ENCODE measurements around the gene VAC14.
"Not testable (repeated sequence)": the region's sequence is repeated elsewhere in the genome, so short reads cannot be mapped to it uniquely, and the experiment has no call there.

VAC14 gene

DNA sequence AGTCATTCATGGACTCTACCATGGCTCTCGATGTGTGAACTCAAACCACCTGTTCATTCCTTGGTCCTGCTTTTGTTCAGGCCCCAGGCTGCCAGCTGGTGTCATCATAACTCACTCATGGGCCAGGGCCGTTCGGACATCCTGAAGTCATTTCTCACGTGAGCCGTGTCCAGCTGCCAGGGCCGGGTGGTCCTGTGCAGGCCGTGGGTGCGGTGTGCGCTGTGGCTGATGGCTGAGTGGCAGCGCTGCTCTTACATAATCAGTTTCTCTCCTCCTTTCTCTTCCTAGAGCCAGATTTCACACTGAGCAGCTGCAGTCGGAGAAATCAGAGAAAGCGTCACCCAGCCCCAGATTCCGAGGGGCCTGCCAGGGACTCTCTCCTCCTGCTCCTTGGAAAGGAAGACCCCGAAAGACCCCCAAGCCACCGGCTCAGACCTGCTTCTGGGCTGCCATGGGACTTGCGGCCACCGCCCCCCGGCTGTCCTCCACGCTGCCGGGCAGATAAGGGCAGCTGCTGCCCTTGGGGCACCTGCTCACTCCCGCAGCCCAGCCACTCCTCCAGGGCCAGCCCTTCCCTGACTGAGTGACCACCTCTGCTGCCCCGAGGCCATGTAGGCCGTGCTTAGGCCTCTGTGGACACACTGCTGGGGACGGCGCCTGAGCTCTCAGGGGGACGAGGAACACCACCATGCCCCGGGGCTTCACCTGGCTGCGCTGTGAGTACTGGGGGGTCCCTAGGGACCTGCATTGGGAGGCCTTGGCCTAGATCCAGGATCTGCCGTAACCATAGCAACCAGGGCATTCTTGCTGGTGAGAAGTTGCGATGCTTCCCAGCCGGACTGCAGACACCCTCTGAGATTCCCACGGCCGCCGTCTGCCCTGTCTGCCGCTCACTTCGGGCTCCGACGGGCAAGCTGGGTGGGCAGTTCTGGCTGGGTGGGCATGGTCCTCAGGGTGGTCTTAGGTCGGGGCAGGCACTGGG is 154.4 kb downstream of the VAC14 start, which contains the start of gene IL34:
TSS of gene IL34 (plus strand) at position 300 of the 982 bp plus-strand sequence. CDS start at position 689, 389 bp downstream.
- H2AK5ac ChIP-seq (ENCODE audit: low read length): no peak within 1 kb of the TSS
- no peak within 1 kb of the TSS for H4K5ac ChIP-seq (ENCODE audit: low read length)
- H3K9ac ChIP-seq (ENCODE audit: low read length): no peak within 1 kb of the TSS
- H3K79me1 ChIP-seq (ENCODE audit: low read length): no peaks in the 10 kb centered on the region
- no peak within 1 kb of the TSS for H3K27ac ChIP-seq (ENCODE audit: low read depth, low read length)
- no peak for DNase-seq
- H3K4me2 ChIP-seq (ENCODE audit: low read length): no peak within 1 kb of the TSS
- no peak within 1 kb of the TSS for H3K23ac ChIP-seq (ENCODE audit: low read length)
- WGBS (ENCODE audit: extremely low coverage, insufficient coverage, low lambda C conversion rate): no CpG with 5 or more reads among the region's 39 CpGs
- no peak within 1 kb of the TSS for H3K18ac ChIP-seq (ENCODE audit: low read length)
- H3K36me3 ChIP-seq (ENCODE audit: control insufficient read depth, insufficient read depth, low read length): no peaks in the 10 kb centered on the region
- H3K4ac ChIP-seq (ENCODE audit: low read depth, low read length): no peak within 1 kb of the TSS
- no peak within 1 kb of the TSS for H3K4me3 ChIP-seq (ENCODE audit: low read length)
- no peaks in the 10 kb centered on the region for H3K79me2 ChIP-seq (ENCODE audit: control insufficient read depth, insufficient read depth, low read length)
- no peaks in the 10 kb centered on the region for H3K27me3 ChIP-seq (ENCODE audit: insufficient read depth, low read length, poor library complexity)
- H2BK5ac ChIP-seq (ENCODE audit: low read length): no peak within 1 kb of the TSS
- H3K56ac ChIP-seq (ENCODE audit: low read length): no peak within 1 kb of the TSS
- H2BK120ac ChIP-seq (ENCODE audit: low read depth, low read length): no peak within 1 kb of the TSS
- H4K8ac ChIP-seq (ENCODE audit: low read depth, low read length): no peak within 1 kb of the TSS
- H3K4me1 ChIP-seq (ENCODE audit: control insufficient read depth, low read depth, low read length): no peaks in the 10 kb centered on the region
- H2BK15ac ChIP-seq (replicated peaks; ENCODE audit: low read depth): no peak within 1 kb of the TSS

DNA sequence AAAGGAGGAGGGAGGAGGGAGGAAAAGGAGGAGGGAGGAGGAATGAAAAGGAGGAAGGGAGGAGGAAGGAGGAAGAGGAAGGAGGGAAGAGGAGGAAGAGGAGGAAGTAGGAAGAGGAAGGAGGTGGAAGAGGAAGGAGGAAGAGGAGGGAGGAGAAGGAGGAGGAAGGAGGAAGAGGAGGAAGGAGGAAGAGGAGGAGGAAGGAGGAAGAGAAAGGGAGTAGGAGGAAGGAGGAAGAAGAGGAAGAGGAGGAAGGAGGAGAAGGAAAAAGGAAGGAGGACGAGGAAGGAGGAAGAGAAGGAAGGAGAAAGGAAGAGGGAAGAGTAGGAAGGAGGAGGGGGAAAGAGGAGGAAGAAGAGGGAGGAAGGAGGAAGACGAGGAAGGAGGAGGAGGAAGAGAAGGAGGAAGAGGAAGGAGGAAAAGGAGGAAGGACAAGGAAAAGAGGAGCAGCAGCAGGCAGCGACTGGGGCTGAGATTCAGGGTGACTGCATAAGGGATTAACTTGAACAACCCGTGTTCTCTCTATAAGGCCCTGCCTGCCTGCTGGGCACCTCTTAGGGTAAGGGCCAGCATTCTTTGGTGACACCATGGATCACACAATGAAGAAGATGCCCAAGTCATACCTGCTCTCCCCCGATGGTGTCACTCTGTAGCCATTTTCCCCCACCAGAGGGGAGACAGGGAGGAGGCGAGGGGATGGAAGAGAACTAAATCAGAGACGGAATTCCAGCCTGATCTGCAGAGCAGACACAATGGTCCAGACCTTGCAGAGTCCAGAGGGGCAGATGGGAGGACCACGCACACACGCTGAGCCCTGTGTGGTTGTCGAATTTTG is 156.0 kb downstream of the VAC14 start:
- H3K4me2 ChIP-seq (ENCODE audit: low read length): no peak overlapping the region
- H3K4me3 ChIP-seq (ENCODE audit: low read length): no peak overlapping the region
- no peak overlapping the region for H2BK120ac ChIP-seq (ENCODE audit: low read depth, low read length)
- H4K5ac ChIP-seq (ENCODE audit: low read length): no peak overlapping the region
- no peaks in the 10 kb centered on the region for H3K79me1 ChIP-seq (ENCODE audit: low read length)
- no peak overlapping the region for H3K56ac ChIP-seq (ENCODE audit: low read length)
- H3K9ac ChIP-seq (ENCODE audit: low read length): no peak overlapping the region
- WGBS (ENCODE audit: extremely low coverage, insufficient coverage, low lambda C conversion rate): no CpG with 5 or more reads among the region's 10 CpGs
- no peak overlapping the region for H3K23ac ChIP-seq (ENCODE audit: low read length)
- H3K36me3 ChIP-seq (ENCODE audit: control insufficient read depth, insufficient read depth, low read length): no peaks in the 10 kb centered on the region
- H4K8ac ChIP-seq (ENCODE audit: low read depth, low read length): no peak overlapping the region
- H3K27ac ChIP-seq (ENCODE audit: low read depth, low read length): no peak overlapping the region
- H2BK15ac ChIP-seq (replicated peaks; ENCODE audit: low read depth): no peak overlapping the region
- no peak overlapping the region for H2BK5ac ChIP-seq (ENCODE audit: low read length)
- H3K4ac ChIP-seq (ENCODE audit: low read depth, low read length): no peak overlapping the region
- no peak overlapping the region for H3K18ac ChIP-seq (ENCODE audit: low read length)
- H3K27me3 ChIP-seq (ENCODE audit: insufficient read depth, low read length, poor library complexity): no peaks in the 10 kb centered on the region
- no peaks in the 10 kb centered on the region for H3K79me2 ChIP-seq (ENCODE audit: control insufficient read depth, insufficient read depth, low read length)
- H3K4me1 ChIP-seq (ENCODE audit: control insufficient read depth, low read depth, low read length): no peaks in the 10 kb centered on the region
- peak; percentile 62 for DNase-seq
- H2AK5ac ChIP-seq (ENCODE audit: low read length): no peak overlapping the region

DNA sequence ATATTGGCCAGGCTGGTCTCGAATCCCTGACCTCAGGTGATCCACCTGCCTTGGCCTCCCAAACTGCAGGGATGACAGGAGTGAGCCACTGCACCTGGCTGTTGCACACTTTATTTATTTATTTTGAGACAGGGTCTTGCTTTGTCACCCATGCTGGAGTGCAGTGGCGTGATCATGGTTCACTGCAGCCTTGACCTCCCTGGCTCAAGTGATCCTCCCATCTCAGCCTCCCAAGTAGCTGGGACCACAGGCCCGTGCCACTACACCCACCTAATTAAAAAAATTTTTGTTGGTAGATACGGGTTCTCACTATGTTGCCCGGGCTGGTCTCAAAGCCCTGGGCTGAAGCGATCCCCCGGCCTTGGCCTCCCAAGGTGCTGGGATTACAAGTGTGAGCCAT is 157.7 kb downstream of the VAC14 start:
- not testable (repeated sequence) for H3K18ac ChIP-seq (ENCODE audit: low read length); H3K4me2 ChIP-seq (ENCODE audit: low read length); H2BK15ac ChIP-seq (replicated peaks; ENCODE audit: low read depth); H4K5ac ChIP-seq (ENCODE audit: low read length); H3K79me2 ChIP-seq (ENCODE audit: control insufficient read depth, insufficient read depth, low read length); H3K9ac ChIP-seq (ENCODE audit: low read length); H2BK120ac ChIP-seq (ENCODE audit: low read depth, low read length); H3K36me3 ChIP-seq (ENCODE audit: control insufficient read depth, insufficient read depth, low read length); H2AK5ac ChIP-seq (ENCODE audit: low read length); H4K8ac ChIP-seq (ENCODE audit: low read depth, low read length); DNase-seq; H3K27ac ChIP-seq (ENCODE audit: low read depth, low read length); H3K4me1 ChIP-seq (ENCODE audit: control insufficient read depth, low read depth, low read length); H3K79me1 ChIP-seq (ENCODE audit: low read length); H2BK5ac ChIP-seq (ENCODE audit: low read length); H3K56ac ChIP-seq (ENCODE audit: low read length); H3K4ac ChIP-seq (ENCODE audit: low read depth, low read length); H3K4me3 ChIP-seq (ENCODE audit: low read length); H3K27me3 ChIP-seq (ENCODE audit: insufficient read depth, low read length, poor library complexity); H3K23ac ChIP-seq (ENCODE audit: low read length)
- no CpG with 5 or more reads among the region's 7 CpGs for WGBS (ENCODE audit: extremely low coverage, insufficient coverage, low lambda C conversion rate)

DNA sequence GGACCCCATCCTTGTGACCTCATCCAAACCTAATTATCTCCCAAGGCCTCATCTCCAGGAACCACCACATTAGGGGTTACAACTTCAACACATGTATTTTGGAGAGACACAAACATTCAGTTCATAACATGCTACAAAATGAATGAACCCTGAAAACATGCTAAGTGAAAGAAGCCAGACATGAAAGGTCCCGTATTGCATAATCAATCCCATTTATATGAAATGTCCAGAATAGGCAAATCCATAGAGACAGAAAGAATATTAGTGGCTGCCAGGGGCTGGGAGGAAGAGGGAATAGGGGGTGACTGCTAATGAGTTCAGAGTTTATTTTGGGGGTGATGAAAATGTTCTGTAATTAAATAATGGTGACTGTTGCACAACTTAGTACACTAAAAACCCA is 158.3 kb downstream of the VAC14 start:
- Histone ChIP-seq H2BK120ac (ENCODE audit: low read depth, low read length) (no peak overlapping the region), H3K4me3 (ENCODE audit: low read length) (no peak overlapping the region), H3K79me2 (ENCODE audit: control insufficient read depth, insufficient read depth, low read length) (no peaks in the 10 kb centered on the region), H2BK5ac (ENCODE audit: low read length) (no peak overlapping the region), H3K36me3 (ENCODE audit: control insufficient read depth, insufficient read depth, low read length) (no peaks in the 10 kb centered on the region), H2AK5ac (ENCODE audit: low read length) (no peak overlapping the region), H3K23ac (ENCODE audit: low read length) (no peak overlapping the region), H3K4ac (ENCODE audit: low read depth, low read length) (no peak overlapping the region), H3K4me1 (ENCODE audit: control insufficient read depth, low read depth, low read length) (no peaks in the 10 kb centered on the region), H3K18ac (ENCODE audit: low read length) (no peak overlapping the region), H3K79me1 (ENCODE audit: low read length) (no peaks in the 10 kb centered on the region), H3K27me3 (ENCODE audit: insufficient read depth, low read length, poor library complexity) (no peaks in the 10 kb centered on the region), H4K8ac (ENCODE audit: low read depth, low read length) (no peak overlapping the region), H3K27ac (ENCODE audit: low read depth, low read length) (no peak overlapping the region), H3K56ac (ENCODE audit: low read length) (no peak overlapping the region), H2BK15ac (replicated peaks; ENCODE audit: low read depth) (no peak overlapping the region), H4K5ac (ENCODE audit: low read length) (no peak overlapping the region), H3K4me2 (ENCODE audit: low read length) (no peak overlapping the region), H3K9ac (ENCODE audit: low read length) (no peak overlapping the region)
- WGBS (ENCODE audit: extremely low coverage, insufficient coverage, low lambda C conversion rate): no CpG with 5 or more reads among the region's 1 CpG
- no peak for DNase-seq

DNA sequence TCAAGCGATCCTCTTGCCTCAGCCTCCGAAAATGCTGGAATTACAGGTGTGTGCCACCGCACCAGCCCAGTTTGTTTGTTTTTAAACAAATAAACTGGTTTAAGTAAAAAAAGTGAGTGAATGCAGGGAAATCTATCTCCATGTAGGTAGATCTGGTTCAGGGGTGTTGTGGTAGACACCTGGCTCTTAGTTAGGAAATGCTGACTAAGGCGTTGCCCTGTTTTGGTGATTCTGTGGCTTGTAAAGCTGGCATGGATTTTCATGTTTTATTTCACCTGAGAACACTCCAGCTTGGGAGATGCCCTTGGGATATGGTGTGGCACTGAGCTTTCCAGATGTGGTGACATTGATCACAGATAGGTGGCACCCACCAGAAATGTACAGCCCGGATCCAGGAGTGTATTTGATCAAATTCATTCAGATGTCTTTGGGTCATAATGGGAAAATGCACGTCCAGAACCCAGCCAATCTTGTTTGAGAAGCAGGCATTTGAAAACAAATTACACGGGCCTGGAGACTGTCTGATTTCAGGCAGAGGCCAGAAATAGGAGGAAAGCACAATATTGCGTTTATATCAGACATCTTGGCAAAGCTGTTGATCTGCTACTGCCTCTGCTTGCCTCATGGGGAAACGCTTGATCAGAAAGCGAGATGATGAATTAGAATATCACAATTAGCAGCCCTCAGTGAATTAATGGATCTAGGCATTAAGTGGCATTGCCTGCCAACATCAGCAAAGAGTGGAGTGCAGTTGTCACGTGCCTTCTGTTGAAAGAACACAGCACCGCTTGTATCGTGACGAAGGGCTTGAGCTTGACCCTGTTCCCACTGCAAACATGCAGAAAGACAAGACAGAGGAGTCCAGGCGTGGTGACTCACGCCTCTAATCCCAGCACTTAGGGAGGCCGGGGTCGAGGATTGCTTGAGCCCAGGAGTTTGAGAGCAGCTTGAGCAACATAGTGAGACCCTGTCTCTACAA is 161.9 kb downstream of the VAC14 start:
- Histone ChIP-seq H3K56ac (ENCODE audit: low read length) (no peak overlapping the region), H3K27me3 (ENCODE audit: insufficient read depth, low read length, poor library complexity) (no peaks in the 10 kb centered on the region), H3K18ac (ENCODE audit: low read length) (no peak overlapping the region), H3K9ac (ENCODE audit: low read length) (no peak overlapping the region), H2AK5ac (ENCODE audit: low read length) (no peak overlapping the region), H3K79me1 (ENCODE audit: low read length) (no peaks in the 10 kb centered on the region), H2BK120ac (ENCODE audit: low read depth, low read length) (no peak overlapping the region), H3K4ac (ENCODE audit: low read depth, low read length) (no peak overlapping the region), H3K4me2 (ENCODE audit: low read length) (no peak overlapping the region), H3K4me3 (ENCODE audit: low read length) (no peak overlapping the region), H3K23ac (ENCODE audit: low read length) (no peak overlapping the region), H3K36me3 (ENCODE audit: control insufficient read depth, insufficient read depth, low read length) (no peaks in the 10 kb centered on the region), H4K8ac (ENCODE audit: low read depth, low read length) (no peak overlapping the region), H3K27ac (ENCODE audit: low read depth, low read length) (no peak overlapping the region), H4K5ac (ENCODE audit: low read length) (no peak overlapping the region), H3K4me1 (ENCODE audit: control insufficient read depth, low read depth, low read length) (no peaks in the 10 kb centered on the region), H2BK5ac (ENCODE audit: low read length) (no peak overlapping the region), H2BK15ac (replicated peaks; ENCODE audit: low read depth) (no peak overlapping the region), H3K79me2 (ENCODE audit: control insufficient read depth, insufficient read depth, low read length) (no peaks in the 10 kb centered on the region)
- WGBS (ENCODE audit: extremely low coverage, insufficient coverage, low lambda C conversion rate): no CpG with 5 or more reads among the region's 18 CpGs
- DNase-seq: peak; percentile 44

All from mesendoderm (in vitro differentiated cells).